Aorta (tissue), 4 donors: Measurements from ENCODE around the gene ZGPAT. TPM values are rescaled to one million over a fixed set of nuclear protein-coding genes. Genes with fewer than 3 reads are reported as not detected.

ENCODE experiments used
- polyA plus RNA-seq, 2 donors: library from polyadenylated mRNA; stranded (reverse); fragments of 200-250 nt; gene quantifications; one replicate each; pipeline ENCODE4 v1.2.3, GENCODE V29; 2013
- total RNA-seq, 2 donors: library from RNA; stranded (reverse); fragmentation: NEBNext Ultra II Directional; extraction: Animal tissue kit (Norgen Biotek cat#: 25700); gene quantifications; one replicate each; pipeline ENCODE4 v1.2.1, GENCODE V29; 2021
- donor health status: healthy with polysubstance abuse.
- donor health status: Bipolar disorder and iron deficiency.
- donor health status: DM: no; HTN: no; CAD: no.
- donor health status: DM: yes; HTN: yes; CAD: no.

Gene ZGPAT
- total and polyA plus RNA-seq, 4 donors = 20.8 to 49.5 (median 25.5) TPM

Other genes with a start within 250 kb of the ZGPAT start
- gene KCNQ2, start 235.4 kb upstream of the ZGPAT start, total RNA-seq = not detected
- gene KCNQ2, start 235.4 kb upstream of the ZGPAT start, polyA plus RNA-seq = not detected
- 1 to 10 TPM in 1 of 2 donors, under 1 TPM in 1; 0.88 to 1.5 TPM for gene EEF1A2, start 209.0 kb upstream of the ZGPAT start, total RNA-seq
- gene EEF1A2, start 209.0 kb upstream of the ZGPAT start, polyA plus RNA-seq = 1 to 10 TPM in 1 of 2 donors, under 1 TPM in 1; 0.64 to 6.0 TPM
- 100 to 1,000 TPM; 176 to 190 TPM for gene PPDPF, start 187.3 kb upstream of the ZGPAT start, total RNA-seq
- 100 to 1,000 TPM; 360 to 386 TPM for gene PPDPF, start 187.3 kb upstream of the ZGPAT start, polyA plus RNA-seq
- under 1 TPM; 0.19 to 0.30 TPM for gene PTK6, start 170.7 kb upstream of the ZGPAT start, total RNA-seq
- 1 to 10 TPM in 1 of 2 donors, under 1 TPM in 1; 0.10 to 4.6 TPM for gene PTK6, start 170.7 kb upstream of the ZGPAT start, polyA plus RNA-seq
- gene SRMS, start 160.3 kb upstream of the ZGPAT start, total RNA-seq = not detected
- not detected for gene SRMS, start 160.3 kb upstream of the ZGPAT start, polyA plus RNA-seq
- gene FNDC11, start 153.9 kb upstream of the ZGPAT start, total RNA-seq = under 1 TPM in 1 of 2 donors, not detected in 1; 0.57 TPM
- under 1 TPM in 1 of 2 donors, not detected in 1; 0.84 TPM for gene FNDC11, start 153.9 kb upstream of the ZGPAT start, polyA plus RNA-seq
- gene HELZ2, start 133.8 kb upstream of the ZGPAT start, total RNA-seq = 10 to 100 TPM; 23.2 to 41.6 TPM
- gene HELZ2, start 133.8 kb upstream of the ZGPAT start, polyA plus RNA-seq = 1 to 10 TPM; 2.3 to 4.8 TPM
- 10 to 100 TPM; 10.2 to 10.3 TPM for gene GMEB2, start 80.9 kb upstream of the ZGPAT start, total RNA-seq
- 1 to 10 TPM; 3.9 to 9.6 TPM for gene GMEB2, start 80.9 kb upstream of the ZGPAT start, polyA plus RNA-seq
- gene STMN3, start 54.6 kb upstream of the ZGPAT start, total RNA-seq = 10 to 100 TPM; 10.5 to 31.2 TPM
- gene STMN3, start 54.6 kb upstream of the ZGPAT start, polyA plus RNA-seq = 10 to 100 TPM; 11.3 to 26.1 TPM
- gene RTEL1, start 49.7 kb upstream of the ZGPAT start, total RNA-seq = 10 to 100 TPM; 35.5 to 43.0 TPM
- gene RTEL1, start 49.7 kb upstream of the ZGPAT start, polyA plus RNA-seq = 100 to 1,000 TPM in 1 of 2 donors, 1 to 10 TPM in 1; 6.8 to 114 TPM
- 10 to 100 TPM in 1 of 2 donors, 1 to 10 TPM in 1; 5.9 to 11.5 TPM for gene TNFRSF6B, start 11.4 kb upstream of the ZGPAT start, total RNA-seq
- gene TNFRSF6B, start 11.4 kb upstream of the ZGPAT start, polyA plus RNA-seq = 10 to 100 TPM in 1 of 2 donors, 1 to 10 TPM in 1; 2.1 to 73.9 TPM
- 10 to 100 TPM; 46.3 to 51.7 TPM for gene ARFRP1, start 63 bp upstream of the ZGPAT start, total RNA-seq
- gene ARFRP1, start 63 bp upstream of the ZGPAT start, polyA plus RNA-seq = 10 to 100 TPM; 28.9 to 76.2 TPM
- gene LIME1, start 28.6 kb downstream of the ZGPAT start, total RNA-seq = 1 to 10 TPM; 6.5 to 7.4 TPM
- 10 to 100 TPM in 1 of 2 donors, 1 to 10 TPM in 1; 9.9 to 57.6 TPM for gene LIME1, start 28.6 kb downstream of the ZGPAT start, polyA plus RNA-seq
- 10 to 100 TPM; 49.9 to 72.4 TPM for gene SLC2A4RG, start 31.7 kb downstream of the ZGPAT start, total RNA-seq
- 10 to 100 TPM; 24.7 to 86.7 TPM for gene SLC2A4RG, start 31.7 kb downstream of the ZGPAT start, polyA plus RNA-seq
- 10 to 100 TPM; 17.4 to 22.7 TPM for gene ZBTB46, start 123.2 kb downstream of the ZGPAT start, total RNA-seq
- 1 to 10 TPM in 1 of 2 donors, under 1 TPM in 1; 0.50 to 2.1 TPM for gene ZBTB46, start 123.2 kb downstream of the ZGPAT start, polyA plus RNA-seq
- not detected for gene ABHD16B, start 153.5 kb downstream of the ZGPAT start, total RNA-seq
- under 1 TPM in 1 of 2 donors, not detected in 1; 0.38 TPM for gene ABHD16B, start 153.5 kb downstream of the ZGPAT start, polyA plus RNA-seq
- 100 to 1,000 TPM in 1 of 2 donors, 10 to 100 TPM in 1; 91.2 to 110 TPM for gene TPD52L2, start 157.2 kb downstream of the ZGPAT start, total RNA-seq
- gene TPD52L2, start 157.2 kb downstream of the ZGPAT start, polyA plus RNA-seq = 100 to 1,000 TPM in 1 of 2 donors, 10 to 100 TPM in 1; 89.8 to 112 TPM
- gene DNAJC5, start 187.1 kb downstream of the ZGPAT start, total RNA-seq = 10 to 100 TPM; 34.6 to 38.1 TPM
- gene DNAJC5, start 187.1 kb downstream of the ZGPAT start, polyA plus RNA-seq = 10 to 100 TPM; 16.2 to 17.2 TPM
- gene UCKL1, start 248.4 kb downstream of the ZGPAT start, total RNA-seq = 10 to 100 TPM; 27.2 to 39.5 TPM
- 10 to 100 TPM; 24.3 to 85.0 TPM for gene UCKL1, start 248.4 kb downstream of the ZGPAT start, polyA plus RNA-seq